Left ventricle myocardium inferior (tissue), 1 donor: ENCODE measurements around the gene RAB40C. TPM values are rescaled to one million over a fixed set of nuclear protein-coding genes. Genes with fewer than 3 reads are reported as not detected.

ENCODE experiments used
- DNase-seq: peaks from one replicate; pipeline ENCODE4 v3.0.0-alpha.2; 2020
- H3K27ac ChIP-seq: fragments of 200-600 bp; replicated peaks from 2 replicates; pipeline ENCODE4 v1.8.0; 2021
- H3K27me3 ChIP-seq: fragments of 200-600 bp; 2 replicates; pipeline ENCODE4 v1.8.0; 2021; ENCODE audit warnings: low read depth
- H3K36me3 ChIP-seq: fragments of 200-600 bp; 2 replicates; pipeline ENCODE4 v1.8.0; 2021
- H3K4me1 ChIP-seq: fragments of 200-600 bp; 2 replicates; pipeline ENCODE4 v1.8.0; 2021
- H3K4me3 ChIP-seq: fragments of 200-600 bp; 2 replicates; pipeline ENCODE4 v1.8.0; 2021; ENCODE audit warnings: mild to moderate bottlenecking, moderate library complexity
- H3K9me3 ChIP-seq: fragments of 200-600 bp; replicated peaks from 2 replicates; pipeline ENCODE4 v1.8.0; 2021
- intact Hi-C: fragments of 100-400 bp; cut with micrococcal nuclease; formaldehyde crosslinking; loops from one replicate; pipeline ENCODE4 v1.11.0; 2022
- total RNA-seq: library from RNA; stranded (reverse); fragmentation: NEBNext Ultra II Directional; extraction: Animal tissue kit (Norgen Biotek cat#: 25700); gene quantifications from one replicate; pipeline ENCODE4 v1.2.1, GENCODE V29; 2021
- TF ChIP-seq, protein P1 (sequence below): fragments of 200-600 bp; IDR thresholded peaks from 2 replicates; pipeline ENCODE4 v1.8.0; 2021; ENCODE audit warnings: antibody characterized with exemption, mild to moderate bottlenecking, borderline replicate concordance
- donor health status: DM: no; HTN: yes; CAD: no; lungs with severe emphysema.

RAB40C gene
- total RNA-seq, 1 donor from 2014 or later, result 10.3 TPM

GRCh38 chr16:622920-623280 is 33.0 kb downstream of the RAB40C start:
- no peaks in the 10 kb centered on the region for H3K9me3 ChIP-seq
- no peaks in the 10 kb centered on the region for H3K4me1 ChIP-seq
- intact Hi-C loops, result no loop called here
- no peaks in the 10 kb centered on the region for H3K27me3 ChIP-seq
- no peak overlapping the region for H3K4me3 ChIP-seq
- TF ChIP-seq, protein P1, sequence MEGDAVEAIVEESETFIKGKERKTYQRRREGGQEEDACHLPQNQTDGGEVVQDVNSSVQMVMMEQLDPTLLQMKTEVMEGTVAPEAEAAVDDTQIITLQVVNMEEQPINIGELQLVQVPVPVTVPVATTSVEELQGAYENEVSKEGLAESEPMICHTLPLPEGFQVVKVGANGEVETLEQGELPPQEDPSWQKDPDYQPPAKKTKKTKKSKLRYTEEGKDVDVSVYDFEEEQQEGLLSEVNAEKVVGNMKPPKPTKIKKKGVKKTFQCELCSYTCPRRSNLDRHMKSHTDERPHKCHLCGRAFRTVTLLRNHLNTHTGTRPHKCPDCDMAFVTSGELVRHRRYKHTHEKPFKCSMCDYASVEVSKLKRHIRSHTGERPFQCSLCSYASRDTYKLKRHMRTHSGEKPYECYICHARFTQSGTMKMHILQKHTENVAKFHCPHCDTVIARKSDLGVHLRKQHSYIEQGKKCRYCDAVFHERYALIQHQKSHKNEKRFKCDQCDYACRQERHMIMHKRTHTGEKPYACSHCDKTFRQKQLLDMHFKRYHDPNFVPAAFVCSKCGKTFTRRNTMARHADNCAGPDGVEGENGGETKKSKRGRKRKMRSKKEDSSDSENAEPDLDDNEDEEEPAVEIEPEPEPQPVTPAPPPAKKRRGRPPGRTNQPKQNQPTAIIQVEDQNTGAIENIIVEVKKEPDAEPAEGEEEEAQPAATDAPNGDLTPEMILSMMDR, result no peak
- no peak for DNase-seq
- peaks cover 30% of the 10 kb centered on the region for H3K36me3 ChIP-seq
- no peak overlapping the region for H3K27ac ChIP-seq

- TF ChIP-seq, protein P1, result no peak
- peaks cover 7% of the 10 kb centered on the region for H3K4me1 ChIP-seq
- H3K36me3 ChIP-seq, result peaks cover 32% of the 10 kb centered on the region
- DNase-seq, result no peak
- no peaks in the 10 kb centered on the region for H3K27me3 ChIP-seq
- H3K27ac ChIP-seq, result no peak overlapping the region
- no peak overlapping the region for H3K4me3 ChIP-seq
- H3K9me3 ChIP-seq, result no peaks in the 10 kb centered on the region
- intact Hi-C loops, result no loop called here
Observed at GRCh38 chr16:624526-625070, 34.7 kb downstream of the RAB40C start.

- Histone ChIP-seq H3K27ac (no peak overlapping the region), H3K27me3 (no peaks in the 10 kb centered on the region), H3K36me3 (peaks cover 32% of the 10 kb centered on the region), H3K4me1 (peaks cover 14% of the 10 kb centered on the region), H3K4me3 (no peak overlapping the region), H3K9me3 (no peaks in the 10 kb centered on the region)
- TF ChIP-seq, protein P1, result no peak
- intact Hi-C loops, result no loop called here
- DNase-seq, result no peak
Observed at GRCh38 chr16:625117-625976, 35.5 kb downstream of the RAB40C start.

GRCh38 chr16:625977-626765 is 36.3 kb downstream of the RAB40C start:
- no peak overlapping the region for H3K4me3 ChIP-seq
- peaks cover 23% of the 10 kb centered on the region for H3K4me1 ChIP-seq
- no peak for DNase-seq
- no peak overlapping the region for H3K27ac ChIP-seq
- H3K36me3 ChIP-seq, result peaks cover 32% of the 10 kb centered on the region
- no peaks in the 10 kb centered on the region for H3K9me3 ChIP-seq
- no peaks in the 10 kb centered on the region for H3K27me3 ChIP-seq
- TF ChIP-seq, protein P1, result no peak
- intact Hi-C loops, result no loop called here

DNA sequence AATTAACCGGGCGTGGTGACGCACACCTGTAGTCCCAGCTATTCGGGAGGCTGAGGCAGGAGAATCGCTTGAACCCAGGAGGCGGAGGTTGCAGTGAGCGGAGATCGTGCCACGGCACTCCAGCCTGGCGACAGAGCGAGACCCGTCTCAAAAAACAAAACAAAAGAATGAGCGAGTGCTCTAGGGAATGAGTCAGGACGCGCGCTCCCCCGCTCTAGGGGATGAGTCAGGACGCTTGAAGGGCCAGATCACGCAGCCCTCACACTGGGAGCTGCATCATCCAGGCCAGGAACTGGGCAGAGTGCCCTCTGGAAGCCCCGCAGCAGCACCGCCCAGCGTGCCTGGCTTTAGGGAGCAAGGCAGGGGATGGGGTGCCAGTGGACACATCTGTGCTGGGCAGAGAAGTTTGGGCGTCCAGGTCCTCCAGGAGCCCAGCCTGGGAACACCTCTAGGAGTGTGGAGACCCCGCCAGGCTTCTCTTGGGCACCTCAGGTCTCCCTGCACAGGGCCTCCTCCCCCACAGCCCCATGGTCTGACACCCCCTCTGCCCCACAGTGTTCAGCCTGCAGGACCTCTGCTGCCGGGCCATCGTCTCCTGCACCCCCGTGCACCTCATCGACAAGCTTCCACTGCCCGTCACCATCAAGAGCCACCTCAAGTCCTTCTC is 37.1 kb downstream of the RAB40C start:
- H3K9me3 ChIP-seq, result no peaks in the 10 kb centered on the region
- no peak overlapping the region for H3K4me3 ChIP-seq
- H3K4me1 ChIP-seq, result peaks cover 26% of the 10 kb centered on the region
- peaks cover 32% of the 10 kb centered on the region for H3K36me3 ChIP-seq
- intact Hi-C loops, result no loop called here
- H3K27me3 ChIP-seq, result no peaks in the 10 kb centered on the region
- H3K27ac ChIP-seq, result no peak overlapping the region
- TF ChIP-seq, protein P1, result no peak
- DNase-seq, result no peak
